ENCODE results near the gene GFER. TPM values are rescaled to one million over a fixed set of nuclear protein-coding genes. Genes with fewer than 3 reads are reported as not detected.

Gene GFER
- total and polyA plus RNA-seq, 9 of the 15 experiments (the other 6 are each of a cell fraction or from before 2014, with no cell fraction given) = 4.3 to 53.7 (median 19.8) TPM

DNA sequence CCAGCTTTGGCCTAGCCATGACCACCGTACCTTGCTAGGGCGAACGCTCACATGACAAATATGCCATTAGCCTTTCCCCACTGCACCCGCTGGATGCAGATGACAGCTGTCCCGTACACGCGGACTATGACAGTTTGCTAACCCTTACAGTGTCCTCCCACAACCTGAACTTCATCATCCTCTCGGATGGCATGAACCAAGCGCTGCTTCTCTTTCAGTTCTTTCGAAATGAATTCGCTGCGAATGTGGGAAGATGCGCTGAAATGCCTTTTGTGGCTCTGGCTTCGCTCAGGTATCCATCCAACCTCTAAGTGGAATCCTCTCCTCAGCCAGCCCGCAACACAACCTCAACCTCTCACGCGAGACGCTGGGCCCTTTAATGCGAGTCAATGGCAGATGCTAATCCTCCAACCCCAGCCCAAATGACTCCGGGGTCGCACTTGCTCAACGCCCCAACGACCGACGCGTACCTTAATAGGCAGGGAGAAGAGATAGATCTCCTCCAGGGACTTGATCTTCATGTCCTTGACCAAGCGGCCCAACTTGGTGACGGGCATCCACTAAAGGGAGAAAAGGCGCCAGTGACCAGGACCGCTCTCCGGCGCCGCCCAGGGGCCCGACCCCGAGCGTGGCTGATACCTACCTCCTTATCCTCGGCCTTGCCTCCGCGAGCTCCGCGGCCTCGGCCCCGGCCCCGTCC lies 20.0 kb upstream of the GFER start:
- Histone ChIP-seq H3K27ac (ENCODE audit: extremely low read depth, low read depth, low read length) (peak overlapping the region; percentile 85), H3K9me3 (replicated peaks; ENCODE audit: control insufficient read depth, insufficient read depth, low read depth, low read length) (no peaks in the 10 kb centered on the region), H3K4me1 (replicated peaks in 1 of 2; ENCODE audit: control insufficient read depth in 2 of 2, insufficient read depth in 2 of 2, low read length in 2 of 2) (peaks cover 8 to 58% of the 10 kb centered on the region in 2 experiments; a peak in 4 of 5 replicates), H3K36me3 (ENCODE audit: control insufficient read depth, insufficient read depth, low read length) (peaks cover 38% of the 10 kb centered on the region), H3K9me1 (ENCODE audit: control insufficient read depth, insufficient read depth, low read length) (peaks cover 3% of the 10 kb centered on the region), H3K79me2 (ENCODE audit: control insufficient read depth, insufficient read depth, low read length) (peaks cover 75% of the 10 kb centered on the region), H3K9ac (ENCODE audit: insufficient read depth in 1 of 2, low read depth in 2 of 2, low read length in 2 of 2) (peak overlapping the region; percentile 93 to 94), H2AFZ (ENCODE audit: low read depth, low read length) (no peak overlapping the region), H3K4me2 (ENCODE audit: insufficient read depth, low read length) (peak overlapping the region; percentile 100), H3K4me3 (peak overlapping the region; percentile 89), H3K27me3 (ENCODE audit: control insufficient read depth in 2 of 2, insufficient read depth in 2 of 2, low read length in 2 of 2) (no peaks in the 10 kb centered on the region), H4K20me1 (replicated peaks; ENCODE audit: control insufficient read depth, insufficient read depth, low read length) (peaks cover 35% of the 10 kb centered on the region)
- ChIA-PET POLR2A (interaction anchor here (0.7 to 3.9 kb wide), 47 partner anchors 7 to 520 kb away, joined by 3 to 103 read pairs (median 5); partner anchors contain the start of genes FAHD1, GFER, HAGH and MEIOB), CTCF (ENCODE audit: low intra/inter-chr PET ratio) (interaction anchor here (0.7 kb wide), 1 partner anchor 35 kb away, joined by 3 read pairs; no protein-coding TSS in a partner anchor)
- peak; percentile 68 for FAIRE-seq
- BruUV-seq (replicated peaks) = no TSS peak
- in situ Hi-C loops (cut with MboI) = no loop called here
- 2% methylated on average over 37 of the region's 44 CpGs for WGBS (ENCODE audit: insufficient coverage, low coverage, missing lambda C conversion rate)
- ATAC-seq = peak; percentile 10
- peak in 2 of 4 experiments; percentile 43 to 59 for DNase-seq (ENCODE audit: extremely low read depth in 1 of 4, low spot score in 3 of 4)
- intact Hi-C loops (cut with micrococcal nuclease) = loop anchor here (2.0 kb wide), 1 partner anchor 21 kb away; the partner anchor contains the start of gene MSRB1
- peak; percentile 98 for TF ChIP-seq SNRNP70 (optimal IDR thresholded peaks at IDR 0.05; ENCODE audit: low read depth, low read length)
- 0 out of 2 replicates have a peak, but pooled peaks have one; percentile 32 for TF ChIP-seq IRF2 (CRISPR knock-in tag; IDR thresholded peaks at IDR 0.05)
- TF ChIP-seq FOXK2 (conservative IDR thresholded peaks at IDR 0.05 in 1 of 2, IDR thresholded peaks at IDR 0.05 in 1 of 2; ENCODE audit: low read depth in 2 of 2) = peak in 1 of 2 experiments; percentile 11; a peak in 1 of 4 replicates
- TF ChIP-seq, protein P1, sequence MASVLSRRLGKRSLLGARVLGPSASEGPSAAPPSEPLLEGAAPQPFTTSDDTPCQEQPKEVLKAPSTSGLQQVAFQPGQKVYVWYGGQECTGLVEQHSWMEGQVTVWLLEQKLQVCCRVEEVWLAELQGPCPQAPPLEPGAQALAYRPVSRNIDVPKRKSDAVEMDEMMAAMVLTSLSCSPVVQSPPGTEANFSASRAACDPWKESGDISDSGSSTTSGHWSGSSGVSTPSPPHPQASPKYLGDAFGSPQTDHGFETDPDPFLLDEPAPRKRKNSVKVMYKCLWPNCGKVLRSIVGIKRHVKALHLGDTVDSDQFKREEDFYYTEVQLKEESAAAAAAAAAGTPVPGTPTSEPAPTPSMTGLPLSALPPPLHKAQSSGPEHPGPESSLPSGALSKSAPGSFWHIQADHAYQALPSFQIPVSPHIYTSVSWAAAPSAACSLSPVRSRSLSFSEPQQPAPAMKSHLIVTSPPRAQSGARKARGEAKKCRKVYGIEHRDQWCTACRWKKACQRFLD (CRISPR knock-in tag; IDR thresholded peaks at IDR 0.05) = 0 out of 2 replicates have a peak, but pooled peaks have one; percentile 3
- TF ChIP-seq, protein P2, sequence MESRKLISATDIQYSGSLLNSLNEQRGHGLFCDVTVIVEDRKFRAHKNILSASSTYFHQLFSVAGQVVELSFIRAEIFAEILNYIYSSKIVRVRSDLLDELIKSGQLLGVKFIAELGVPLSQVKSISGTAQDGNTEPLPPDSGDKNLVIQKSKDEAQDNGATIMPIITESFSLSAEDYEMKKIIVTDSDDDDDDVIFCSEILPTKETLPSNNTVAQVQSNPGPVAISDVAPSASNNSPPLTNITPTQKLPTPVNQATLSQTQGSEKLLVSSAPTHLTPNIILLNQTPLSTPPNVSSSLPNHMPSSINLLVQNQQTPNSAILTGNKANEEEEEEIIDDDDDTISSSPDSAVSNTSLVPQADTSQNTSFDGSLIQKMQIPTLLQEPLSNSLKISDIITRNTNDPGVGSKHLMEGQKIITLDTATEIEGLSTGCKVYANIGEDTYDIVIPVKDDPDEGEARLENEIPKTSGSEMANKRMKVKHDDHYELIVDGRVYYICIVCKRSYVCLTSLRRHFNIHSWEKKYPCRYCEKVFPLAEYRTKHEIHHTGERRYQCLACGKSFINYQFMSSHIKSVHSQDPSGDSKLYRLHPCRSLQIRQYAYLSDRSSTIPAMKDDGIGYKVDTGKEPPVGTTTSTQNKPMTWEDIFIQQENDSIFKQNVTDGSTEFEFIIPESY (CRISPR knock-in tag; IDR thresholded peaks at IDR 0.05) = 0 out of 2 replicates have a peak, but pooled peaks have one; percentile 6
- TF ChIP-seq ZSCAN29 (IDR thresholded peaks at IDR 0.05) = 0 out of 2 replicates have a peak, but pooled peaks have one; percentile 1
- TF ChIP-seq, protein P3, sequence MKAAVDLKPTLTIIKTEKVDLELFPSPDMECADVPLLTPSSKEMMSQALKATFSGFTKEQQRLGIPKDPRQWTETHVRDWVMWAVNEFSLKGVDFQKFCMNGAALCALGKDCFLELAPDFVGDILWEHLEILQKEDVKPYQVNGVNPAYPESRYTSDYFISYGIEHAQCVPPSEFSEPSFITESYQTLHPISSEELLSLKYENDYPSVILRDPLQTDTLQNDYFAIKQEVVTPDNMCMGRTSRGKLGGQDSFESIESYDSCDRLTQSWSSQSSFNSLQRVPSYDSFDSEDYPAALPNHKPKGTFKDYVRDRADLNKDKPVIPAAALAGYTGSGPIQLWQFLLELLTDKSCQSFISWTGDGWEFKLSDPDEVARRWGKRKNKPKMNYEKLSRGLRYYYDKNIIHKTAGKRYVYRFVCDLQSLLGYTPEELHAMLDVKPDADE (conservative IDR thresholded peaks at IDR 0.05; ENCODE audit: control insufficient read depth, low read depth, low read length) = no peak
- TF ChIP-seq PHB2 (IDR thresholded peaks at IDR 0.05; ENCODE audit: low read depth) = no peak
- TF ChIP-seq, protein P4, sequence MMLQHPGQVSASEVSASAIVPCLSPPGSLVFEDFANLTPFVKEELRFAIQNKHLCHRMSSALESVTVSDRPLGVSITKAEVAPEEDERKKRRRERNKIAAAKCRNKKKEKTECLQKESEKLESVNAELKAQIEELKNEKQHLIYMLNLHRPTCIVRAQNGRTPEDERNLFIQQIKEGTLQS (IDR thresholded peaks at IDR 0.05) = no peak
- TF ChIP-seq, protein P4 (CRISPR knock-in tag; conservative IDR thresholded peaks at IDR 0.05) = peak; percentile 83
- TF ChIP-seq, protein P5, sequence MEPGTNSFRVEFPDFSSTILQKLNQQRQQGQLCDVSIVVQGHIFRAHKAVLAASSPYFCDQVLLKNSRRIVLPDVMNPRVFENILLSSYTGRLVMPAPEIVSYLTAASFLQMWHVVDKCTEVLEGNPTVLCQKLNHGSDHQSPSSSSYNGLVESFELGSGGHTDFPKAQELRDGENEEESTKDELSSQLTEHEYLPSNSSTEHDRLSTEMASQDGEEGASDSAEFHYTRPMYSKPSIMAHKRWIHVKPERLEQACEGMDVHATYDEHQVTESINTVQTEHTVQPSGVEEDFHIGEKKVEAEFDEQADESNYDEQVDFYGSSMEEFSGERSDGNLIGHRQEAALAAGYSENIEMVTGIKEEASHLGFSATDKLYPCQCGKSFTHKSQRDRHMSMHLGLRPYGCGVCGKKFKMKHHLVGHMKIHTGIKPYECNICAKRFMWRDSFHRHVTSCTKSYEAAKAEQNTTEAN (CRISPR knock-in tag; IDR thresholded peaks at IDR 0.05) = peak; percentile 17; the same call in 1 of the 2 replicates
- peak; percentile 78; the same call in 1 of the 2 replicates for TF ChIP-seq MXI1 (IDR thresholded peaks at IDR 0.05; ENCODE audit: low read depth, low read length)
- TF ChIP-seq ZNF263 (CRISPR knock-in tag; IDR thresholded peaks at IDR 0.05; ENCODE audit: borderline replicate concordance) = peak; percentile 54; the same call in 1 of the 2 replicates
